ENCODE data around the gene SPDYE9. TPM values are rescaled to one million over a fixed set of nuclear protein-coding genes. Genes with fewer than 3 reads are reported as not detected.
"Not testable (repeated sequence)": the region's sequence is repeated elsewhere in the genome, so short reads cannot be mapped to it uniquely, and the experiment has no call there.

Gene SPDYE9, protein sequence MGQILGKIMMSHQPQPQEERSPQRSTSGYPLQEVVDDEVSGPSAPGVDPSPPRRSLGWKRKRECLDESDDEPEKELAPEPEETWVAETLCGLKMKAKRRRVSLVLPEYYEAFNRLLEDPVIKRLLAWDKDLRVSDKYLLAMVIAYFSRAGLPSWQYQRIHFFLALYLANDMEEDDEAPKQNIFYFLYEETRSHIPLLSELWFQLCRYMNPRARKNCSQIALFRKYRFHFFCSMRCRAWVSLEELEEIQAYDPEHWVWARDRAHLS
- polyA plus RNA-seq (2013, experiment 1 of 2), result not detected
- not detected for polyA plus RNA-seq (2013, experiment 2 of 2)

- not testable (repeated sequence) for H3K27ac ChIP-seq (ENCODE audit: low read depth, low read length); H3K9me3 ChIP-seq (ENCODE audit: insufficient read depth, low read depth, low read length)
- no CpG with 5 or more reads among the region's 8 CpGs for WGBS
Measured at GRCh38 chr7:73085938-73086337, at the start of gene SPDYE9. SPDYE9 (minus strand) TSS chr7:73086038; CDS start chr7:73084238, 1,800 bp downstream.

GRCh38 chr7:73134866-73135265 lies 49.0 kb upstream of the SPDYE9 start:
- not testable (repeated sequence) for H3K4me3 ChIP-seq (ENCODE audit: low read length); H3K9ac ChIP-seq (ENCODE audit: low read depth, low read length); H3K36me3 ChIP-seq (ENCODE audit: insufficient read depth, low read length); H3K9me3 ChIP-seq (ENCODE audit: insufficient read depth, low read depth, low read length); H3K4me1 ChIP-seq (ENCODE audit: insufficient read depth, low read length); H3K27me3 ChIP-seq (ENCODE audit: insufficient read depth, low read length); H3K27ac ChIP-seq (ENCODE audit: low read depth, low read length)
- WGBS, result no CpG with 5 or more reads among the region's 2 CpGs

More at GRCh38 chr7:73085938-73086337, at the start of gene SPDYE9:
- not testable (repeated sequence) for H3K4me1 ChIP-seq (ENCODE audit: insufficient read depth, low read length); H3K9ac ChIP-seq (ENCODE audit: low read depth, low read length); H3K27me3 ChIP-seq (ENCODE audit: insufficient read depth, low read length); H3K36me3 ChIP-seq (ENCODE audit: insufficient read depth, low read length); H3K4me3 ChIP-seq (ENCODE audit: low read length)

- H3K4me3 ChIP-seq (ENCODE audit: low read length); H3K9me3 ChIP-seq (ENCODE audit: insufficient read depth, low read depth, low read length); H3K27me3 ChIP-seq (ENCODE audit: insufficient read depth, low read length); H3K27ac ChIP-seq (ENCODE audit: low read depth, low read length); H3K4me1 ChIP-seq (ENCODE audit: insufficient read depth, low read length); H3K36me3 ChIP-seq (ENCODE audit: insufficient read depth, low read length); H3K9ac ChIP-seq (ENCODE audit: low read depth, low read length): not testable (repeated sequence)
- WGBS, result no CpG with 5 or more reads among the region's 7 CpGs
Measured at GRCh38 chr7:73132651-73133217, 46.9 kb upstream of the SPDYE9 start.

GRCh38 chr7:73130612-73131011 lies 44.8 kb upstream of the SPDYE9 start:
- not testable (repeated sequence) for H3K9me3 ChIP-seq (ENCODE audit: insufficient read depth, low read depth, low read length); H3K4me1 ChIP-seq (ENCODE audit: insufficient read depth, low read length); H3K36me3 ChIP-seq (ENCODE audit: insufficient read depth, low read length); H3K27ac ChIP-seq (ENCODE audit: low read depth, low read length); H3K9ac ChIP-seq (ENCODE audit: low read depth, low read length); H3K4me3 ChIP-seq (ENCODE audit: low read length); H3K27me3 ChIP-seq (ENCODE audit: insufficient read depth, low read length)
- WGBS, result no CpG with 5 or more reads among the region's 2 CpGs

- H3K27ac ChIP-seq (ENCODE audit: low read depth, low read length); H3K4me3 ChIP-seq (ENCODE audit: low read length); H3K4me1 ChIP-seq (ENCODE audit: insufficient read depth, low read length); H3K36me3 ChIP-seq (ENCODE audit: insufficient read depth, low read length); H3K9ac ChIP-seq (ENCODE audit: low read depth, low read length); H3K27me3 ChIP-seq (ENCODE audit: insufficient read depth, low read length); H3K9me3 ChIP-seq (ENCODE audit: insufficient read depth, low read depth, low read length): not testable (repeated sequence)
- no CpG with 5 or more reads among the region's 1 CpG for WGBS
Measured at GRCh38 chr7:73124126-73124525, 38.3 kb upstream of the SPDYE9 start.

DNA sequence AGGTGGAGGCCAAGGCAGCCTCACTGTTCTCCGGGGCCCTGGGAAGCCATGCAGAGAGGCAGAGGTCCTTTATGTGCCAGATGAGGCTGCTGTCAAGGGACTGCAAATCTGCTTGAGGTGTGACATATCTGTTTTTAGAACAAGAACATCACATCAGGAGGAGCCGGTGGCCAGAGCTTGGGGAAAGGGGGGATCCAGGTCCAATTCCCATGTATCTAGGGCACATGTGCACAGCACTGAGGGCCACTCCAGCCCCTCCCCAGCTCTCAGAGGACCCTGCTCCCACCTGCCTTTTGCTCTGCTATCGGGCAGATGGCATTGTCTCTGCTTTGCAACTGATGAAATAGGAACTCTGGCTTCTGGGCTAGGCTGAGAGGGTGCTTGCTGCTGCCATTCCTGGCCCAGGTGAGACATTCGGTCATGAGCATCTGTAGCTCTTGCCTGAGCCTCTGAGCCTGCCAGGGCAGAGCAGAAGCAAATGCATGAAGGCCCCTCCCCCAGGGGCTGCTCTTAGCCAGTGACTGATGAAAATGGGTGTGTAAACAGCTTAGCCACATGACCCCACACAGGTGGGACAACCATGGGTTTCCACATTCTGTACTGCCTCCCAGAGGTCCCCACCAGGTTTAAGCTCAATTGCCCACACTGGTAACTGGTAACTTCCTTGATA lies 37.1 kb upstream of the SPDYE9 start:
- not testable (repeated sequence) for H3K4me3 ChIP-seq (ENCODE audit: low read length); H3K36me3 ChIP-seq (ENCODE audit: insufficient read depth, low read length); H3K4me1 ChIP-seq (ENCODE audit: insufficient read depth, low read length); H3K27me3 ChIP-seq (ENCODE audit: insufficient read depth, low read length); H3K9me3 ChIP-seq (ENCODE audit: insufficient read depth, low read depth, low read length); H3K9ac ChIP-seq (ENCODE audit: low read depth, low read length); H3K27ac ChIP-seq (ENCODE audit: low read depth, low read length)
- 94% methylated on average over 1 of the region's 4 CpGs for WGBS

DNA sequence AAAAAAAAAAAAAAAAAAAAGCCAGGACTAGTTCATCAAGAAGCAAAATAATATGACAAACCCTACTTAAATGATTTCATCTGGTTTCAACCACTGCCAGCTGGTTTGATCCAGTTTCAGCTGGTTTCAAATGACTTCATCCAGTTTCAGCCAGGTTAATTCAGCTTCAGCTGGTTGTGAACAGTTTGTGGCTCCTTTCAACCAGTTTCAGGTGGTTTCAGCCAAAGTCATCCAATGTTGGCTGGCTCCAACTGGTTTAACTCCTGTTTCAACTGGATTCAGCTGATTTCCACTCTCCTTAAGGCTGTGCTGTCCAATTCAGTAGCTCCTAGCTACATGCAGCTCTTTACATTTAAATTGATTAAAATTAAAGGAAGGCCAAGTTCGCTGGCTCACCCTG lies 32.3 kb upstream of the SPDYE9 start:
- not testable (repeated sequence) for H3K9me3 ChIP-seq (ENCODE audit: insufficient read depth, low read depth, low read length); H3K4me3 ChIP-seq (ENCODE audit: low read length); H3K36me3 ChIP-seq (ENCODE audit: insufficient read depth, low read length); H3K9ac ChIP-seq (ENCODE audit: low read depth, low read length); H3K4me1 ChIP-seq (ENCODE audit: insufficient read depth, low read length); H3K27ac ChIP-seq (ENCODE audit: low read depth, low read length); H3K27me3 ChIP-seq (ENCODE audit: insufficient read depth, low read length)
- no CpG with 5 or more reads among the region's 1 CpG for WGBS

DNA sequence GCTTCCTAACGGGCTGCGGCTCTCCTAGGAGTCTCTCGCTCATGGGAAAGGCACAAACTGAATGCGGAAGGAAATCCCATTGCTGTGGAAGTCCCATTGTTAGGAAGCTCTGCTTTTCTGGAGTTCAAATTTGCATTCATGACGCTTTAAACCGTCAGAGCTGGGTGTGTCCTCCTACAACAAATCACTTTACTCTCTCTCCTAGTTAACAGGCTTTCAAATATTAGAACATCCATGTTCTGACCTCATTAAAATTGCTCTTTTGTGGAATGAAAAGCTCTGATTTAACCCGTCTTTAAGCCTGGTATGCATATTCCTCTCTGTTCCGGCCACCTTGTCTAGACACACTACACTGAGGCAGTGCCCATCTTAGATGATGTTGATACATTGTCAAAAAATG lies 28.0 kb downstream of the SPDYE9 start, which contains the start of gene SPDYE11:
SPDYE11 (minus strand) TSS at position 101 of the 400 bp plus-strand sequence. CDS start 1,800 bp downstream, outside the sequence.
- H3K9me3 ChIP-seq (ENCODE audit: insufficient read depth, low read depth, low read length); H3K36me3 ChIP-seq (ENCODE audit: insufficient read depth, low read length); H3K4me3 ChIP-seq (ENCODE audit: low read length); H3K27me3 ChIP-seq (ENCODE audit: insufficient read depth, low read length); H3K27ac ChIP-seq (ENCODE audit: low read depth, low read length); H3K4me1 ChIP-seq (ENCODE audit: insufficient read depth, low read length); H3K9ac ChIP-seq (ENCODE audit: low read depth, low read length): not testable (repeated sequence)
- WGBS, result no CpG with 5 or more reads among the region's 8 CpGs

- not testable (repeated sequence) for H3K36me3 ChIP-seq (ENCODE audit: insufficient read depth, low read length); H3K4me3 ChIP-seq (ENCODE audit: low read length)
- WGBS, result no CpG with 5 or more reads among the region's 8 CpGs
Measured at GRCh38 chr7:73029666-73030065, 56.2 kb downstream of the SPDYE9 start, which contains the start of gene SPDYE8. SPDYE8 (minus strand) TSS chr7:73029766; CDS start chr7:73027966, 1,800 bp downstream.

More at GRCh38 chr7:73029666-73030065, 56.2 kb downstream of the SPDYE9 start, which contains the start of gene SPDYE8:
- H3K9ac ChIP-seq (ENCODE audit: low read depth, low read length); H3K4me1 ChIP-seq (ENCODE audit: insufficient read depth, low read length); H3K9me3 ChIP-seq (ENCODE audit: insufficient read depth, low read depth, low read length); H3K27ac ChIP-seq (ENCODE audit: low read depth, low read length); H3K27me3 ChIP-seq (ENCODE audit: insufficient read depth, low read length): not testable (repeated sequence)

Measured in HUES64 (cell line).